HUES6 (cell line): ENCODE measurements around the gene CASD1.
A peak's percentile ranks its signal among the peaks of the same experiment; 100 is the strongest.

Experiments
- H3K27ac ChIP-seq: 2 replicates; pipeline ENCODE4 v1.7.0; 2013; ENCODE audit warnings: low read depth, mild to moderate bottlenecking, low read length, inconsistent platforms
- H3K27me3 ChIP-seq: 2 replicates; pipeline ENCODE4 v1.6.1; 2013; ENCODE audit warnings: low read length; ENCODE audit not compliant: control insufficient read depth, insufficient read depth
- H3K36me3 ChIP-seq: 2 replicates; pipeline ENCODE4 v1.6.1; 2013; ENCODE audit warnings: low read length; ENCODE audit not compliant: control insufficient read depth, insufficient read depth
- H3K4me1 ChIP-seq: 2 replicates; pipeline ENCODE4 v1.6.1; 2013; ENCODE audit warnings: low read length; ENCODE audit not compliant: control insufficient read depth, insufficient read depth
- H3K4me3 ChIP-seq: 2 replicates; pipeline ENCODE4 v1.5.1; 2013; ENCODE audit warnings: low read depth, low read length
- H3K9ac ChIP-seq: one replicate; pipeline ENCODE4 v1.6.1; 2013; ENCODE audit warnings: mild to moderate bottlenecking, low read length
- H3K9me3 ChIP-seq: 2 replicates; pipeline ENCODE4 v1.6.1; 2013; ENCODE audit warnings: low read depth, low read length; ENCODE audit not compliant: control insufficient read depth, insufficient read depth

The CASD1 gene

DNA sequence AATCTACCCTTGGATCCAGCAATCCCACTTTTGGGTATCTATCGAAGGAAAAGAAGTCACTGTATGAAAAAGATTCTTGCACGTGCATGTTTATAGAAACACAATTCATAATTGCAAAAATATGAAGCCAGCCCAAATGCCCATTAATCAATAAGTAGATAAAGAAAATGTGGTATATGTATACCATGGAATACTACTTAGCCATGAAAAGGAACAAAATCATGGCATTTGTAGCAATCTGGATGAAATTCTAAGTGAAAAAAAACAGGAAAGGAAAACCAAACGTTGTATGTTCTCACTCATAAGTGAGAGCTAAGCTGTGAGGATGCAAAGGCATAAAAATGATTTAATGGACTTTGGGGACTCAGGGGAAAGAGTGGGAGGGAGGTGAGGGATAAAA, 18.2 kb upstream of the CASD1 start:
- no peaks in the 10 kb centered on the region for H3K27me3 ChIP-seq
- no peak overlapping the region for H3K4me3 ChIP-seq
- no peak overlapping the region for H3K9ac ChIP-seq
- H3K9me3 ChIP-seq = no peaks in the 10 kb centered on the region
- no peaks in the 10 kb centered on the region for H3K36me3 ChIP-seq
- H3K4me1 ChIP-seq = no peaks in the 10 kb centered on the region
- no peak overlapping the region for H3K27ac ChIP-seq

DNA sequence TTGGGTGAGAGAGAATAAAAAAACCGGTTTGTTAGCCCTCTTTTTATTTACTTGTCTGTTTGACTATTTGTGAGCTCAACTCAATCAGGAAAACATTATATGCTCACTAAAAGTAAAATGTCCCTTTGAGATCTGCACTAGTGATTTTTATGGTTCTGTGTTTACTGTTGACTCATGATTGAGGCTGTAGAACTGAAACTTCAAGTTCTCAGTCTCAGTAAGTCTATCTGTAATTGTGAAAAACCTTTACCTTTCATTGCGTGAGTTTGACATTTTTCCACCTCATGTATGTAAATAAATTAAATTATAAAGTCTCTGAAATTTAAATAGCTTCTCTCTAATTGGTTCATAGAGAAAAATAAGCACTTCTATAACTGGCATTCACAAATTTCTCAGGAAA, 17.0 kb upstream of the CASD1 start:
- H3K9ac ChIP-seq = no peak overlapping the region
- no peak overlapping the region for H3K4me3 ChIP-seq
- H3K4me1 ChIP-seq = no peaks in the 10 kb centered on the region
- H3K36me3 ChIP-seq = no peaks in the 10 kb centered on the region
- 0 out of 2 replicates have a peak, but pooled peaks cover 3% of the 10 kb centered on the region for H3K9me3 ChIP-seq
- H3K27me3 ChIP-seq = no peaks in the 10 kb centered on the region
- no peak overlapping the region for H3K27ac ChIP-seq

DNA sequence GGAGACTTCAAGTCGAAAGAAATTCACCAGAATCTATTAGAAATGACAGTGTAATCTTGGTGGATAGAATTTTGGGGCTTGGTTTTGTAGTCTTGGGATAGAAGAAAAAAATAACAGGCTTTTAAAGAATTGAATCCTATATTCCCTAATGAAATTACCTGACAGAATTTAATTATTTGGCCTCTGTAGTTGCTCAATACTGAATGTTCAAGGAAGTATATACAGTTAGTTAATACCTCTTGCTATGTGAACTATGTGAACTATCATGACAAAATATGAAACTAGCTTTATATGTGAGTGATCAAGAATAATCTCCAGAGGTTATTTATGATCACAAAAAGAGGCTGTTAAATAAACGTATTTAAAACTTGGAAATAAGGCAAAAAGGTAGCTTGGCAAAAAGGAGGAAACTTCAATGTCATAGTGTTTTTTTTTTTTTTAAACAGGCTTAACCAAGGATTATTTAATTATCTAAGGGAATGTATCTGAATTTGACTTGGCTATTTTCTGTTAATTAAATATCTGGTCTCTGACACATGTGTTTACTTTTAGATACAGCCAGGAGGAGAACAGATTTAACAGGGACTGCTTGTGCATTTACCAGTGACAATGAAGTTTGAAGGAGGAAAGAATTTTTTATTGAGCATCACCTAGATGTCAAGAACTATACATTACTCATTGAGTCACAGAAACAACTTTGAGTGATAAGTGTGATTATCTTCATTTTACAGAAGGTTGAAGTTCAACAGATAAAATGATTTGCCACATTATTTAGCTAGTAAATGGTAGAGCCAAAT, 11.5 kb upstream of the CASD1 start:
- H3K9ac ChIP-seq = no peak overlapping the region
- no peaks in the 10 kb centered on the region for H3K4me1 ChIP-seq
- H3K4me3 ChIP-seq = no peak overlapping the region
- no peaks in the 10 kb centered on the region for H3K27me3 ChIP-seq
- 0 out of 2 replicates have a peak, but pooled peaks cover 3% of the 10 kb centered on the region for H3K9me3 ChIP-seq
- H3K27ac ChIP-seq = no peak overlapping the region
- H3K36me3 ChIP-seq = no peaks in the 10 kb centered on the region

DNA sequence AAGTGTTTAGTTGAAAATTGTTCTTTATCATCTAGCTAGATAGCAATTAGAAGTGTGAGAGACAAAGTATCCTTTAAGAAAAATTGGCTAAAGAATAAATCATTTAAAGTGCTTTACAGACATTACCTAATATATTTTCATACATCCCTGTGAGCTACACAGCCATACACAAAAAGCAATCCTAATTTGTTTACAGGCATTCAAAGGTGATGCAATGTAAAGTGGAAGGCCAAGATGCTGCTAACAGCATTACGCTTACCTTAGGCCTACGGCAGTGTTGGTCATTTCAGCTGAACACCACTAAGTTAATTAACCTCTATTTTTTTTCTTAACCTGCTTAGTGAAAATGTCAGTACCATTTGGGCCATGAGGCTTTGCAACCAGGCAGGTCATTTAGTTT, 10.7 kb upstream of the CASD1 start:
- Histone ChIP-seq H3K9ac (no peak overlapping the region), H3K4me3 (no peak overlapping the region), H3K9me3 (0 out of 2 replicates have a peak, but pooled peaks cover 3% of the 10 kb centered on the region), H3K4me1 (no peaks in the 10 kb centered on the region), H3K27me3 (no peaks in the 10 kb centered on the region), H3K36me3 (no peaks in the 10 kb centered on the region), H3K27ac (no peak overlapping the region)

DNA sequence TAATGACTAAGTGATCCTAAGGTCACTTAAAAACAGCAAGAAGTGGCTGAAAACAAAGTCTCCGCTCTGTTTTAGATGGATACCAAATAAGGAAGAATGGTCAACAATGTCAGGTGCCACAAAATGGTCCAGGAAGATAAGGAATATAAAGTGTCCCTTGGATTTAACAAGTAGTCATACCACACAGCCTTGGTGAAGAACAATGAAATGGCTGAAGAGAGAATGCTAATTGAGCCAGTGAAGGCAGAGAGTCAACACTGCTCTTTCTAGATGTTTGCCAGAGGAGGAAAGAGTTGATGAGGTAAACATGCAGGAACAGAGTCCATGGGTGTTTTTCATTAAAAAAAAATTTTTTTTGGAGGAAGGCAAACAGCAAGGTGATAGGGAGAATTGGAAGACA, 2.1 kb upstream of the CASD1 start:
- Histone ChIP-seq H3K36me3 (no peaks in the 10 kb centered on the region), H3K27ac (no peak overlapping the region), H3K27me3 (no peaks in the 10 kb centered on the region), H3K4me3 (no peak overlapping the region), H3K9me3 (no peaks in the 10 kb centered on the region), H3K9ac (no peak overlapping the region), H3K4me1 (peaks cover 20% of the 10 kb centered on the region)

DNA sequence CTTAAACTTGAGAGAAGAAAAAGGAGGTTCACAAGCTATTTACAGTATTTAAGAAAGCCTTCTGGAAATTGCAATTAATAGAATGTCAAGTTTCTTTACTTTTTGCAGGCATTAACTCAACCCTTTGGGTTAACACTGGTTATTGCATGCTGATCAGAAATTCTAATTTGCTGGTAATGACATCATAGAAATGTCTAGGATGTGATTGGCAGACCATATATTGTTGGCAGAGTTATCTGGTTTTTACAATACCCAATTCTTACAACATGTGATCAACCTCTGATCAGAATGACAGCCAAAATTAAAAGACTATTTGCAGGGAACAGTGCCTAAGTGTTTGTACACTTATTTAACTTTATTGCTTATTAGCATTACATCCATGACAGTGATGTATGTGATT, 1.6 kb upstream of the CASD1 start:
- Histone ChIP-seq H3K36me3 (no peaks in the 10 kb centered on the region), H3K9me3 (no peaks in the 10 kb centered on the region), H3K9ac (no peak overlapping the region), H3K27me3 (no peaks in the 10 kb centered on the region), H3K4me1 (peaks cover 20% of the 10 kb centered on the region), H3K4me3 (no peak overlapping the region), H3K27ac (no peak overlapping the region)

DNA sequence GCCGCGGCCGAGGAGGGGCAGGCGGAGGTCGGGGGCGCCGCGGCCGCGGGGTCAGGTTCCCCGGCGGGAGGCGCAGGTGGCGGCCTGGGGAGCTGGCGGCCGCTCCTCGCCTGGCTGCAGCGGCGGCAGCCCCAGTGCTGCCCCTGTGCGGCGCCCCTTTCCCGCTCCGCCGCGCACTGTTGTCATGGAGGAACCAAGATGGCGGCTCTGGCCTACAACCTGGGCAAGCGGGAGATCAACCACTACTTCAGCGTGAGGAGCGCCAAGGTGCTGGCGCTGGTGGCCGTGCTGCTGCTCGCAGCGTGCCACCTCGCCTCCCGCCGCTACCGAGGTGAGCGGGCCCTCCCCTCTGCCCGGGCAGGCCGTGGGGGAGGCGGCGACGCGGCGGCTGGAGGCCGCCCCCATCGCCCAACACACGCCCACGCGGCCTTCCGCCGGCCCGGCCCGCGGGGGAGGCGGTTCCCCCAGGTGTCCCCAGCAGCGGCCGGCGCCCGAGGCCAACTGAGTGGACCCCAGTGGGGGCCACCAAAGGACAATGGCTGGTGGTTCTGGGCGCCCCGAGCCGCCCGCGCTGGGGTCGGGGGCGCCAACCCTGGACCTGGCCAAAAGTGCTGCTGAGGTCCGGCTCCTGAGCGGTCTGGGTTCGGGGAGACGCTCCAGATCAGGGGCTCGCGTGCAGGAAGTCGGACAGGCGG, 425 bp downstream of the CASD1 start:
- Histone ChIP-seq H3K36me3 (no peaks in the 10 kb centered on the region), H3K4me1 (peaks cover 37% of the 10 kb centered on the region), H3K27ac (peak overlapping the region; percentile 97), H3K27me3 (no peaks in the 10 kb centered on the region), H3K9me3 (no peaks in the 10 kb centered on the region), H3K4me3 (peak overlapping the region; percentile 99), H3K9ac (peak overlapping the region; percentile 99)

DNA sequence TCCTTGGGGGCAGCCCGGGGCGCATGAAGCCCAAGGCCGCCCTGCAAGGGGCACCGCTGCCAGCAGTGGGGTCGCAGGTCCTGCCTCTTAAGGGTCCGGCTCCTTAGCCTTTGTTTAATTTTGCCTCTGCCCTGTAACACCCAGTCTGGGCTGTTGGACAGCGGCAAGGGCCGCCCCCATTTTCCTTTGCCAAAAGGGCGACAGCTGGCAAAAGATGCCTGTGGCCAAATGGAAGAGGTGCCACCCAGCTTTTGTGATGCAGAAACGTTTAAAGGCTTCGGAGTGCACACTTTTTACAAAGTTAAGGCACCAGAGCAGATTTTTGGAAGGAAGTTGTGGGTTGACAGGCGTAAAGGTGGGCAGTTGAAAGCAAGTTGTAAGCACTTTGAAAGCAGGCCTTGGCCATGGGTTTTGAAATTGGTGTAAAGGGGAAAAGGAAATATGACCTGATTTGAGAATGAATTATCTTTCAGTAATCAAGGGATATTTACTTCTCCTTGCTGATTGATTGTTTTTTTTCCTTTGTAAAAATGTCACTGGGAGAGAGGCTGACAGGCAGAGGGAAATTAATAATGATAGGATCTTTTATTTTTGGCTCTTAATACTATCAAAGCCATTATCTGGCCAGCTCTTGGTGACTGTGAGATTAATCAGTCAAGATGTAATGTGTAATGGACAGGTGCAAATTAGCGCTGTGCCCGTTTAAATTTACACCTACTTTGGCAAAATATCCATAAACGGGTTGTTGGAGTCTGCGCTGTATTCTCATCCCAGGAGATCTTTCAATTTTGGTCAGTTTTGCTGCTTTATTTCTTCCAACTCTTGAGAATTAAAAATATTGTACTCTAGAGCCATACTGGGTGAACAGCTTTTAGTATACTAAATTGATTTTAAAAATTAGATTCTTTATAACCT, 1.2 kb downstream of the CASD1 start:
- Histone ChIP-seq H3K27ac (peak overlapping the region; percentile 97), H3K4me3 (peak overlapping the region; percentile 99), H3K9me3 (no peaks in the 10 kb centered on the region), H3K27me3 (no peaks in the 10 kb centered on the region), H3K9ac (peak overlapping the region; percentile 99), H3K4me1 (peaks cover 45% of the 10 kb centered on the region), H3K36me3 (no peaks in the 10 kb centered on the region)

DNA sequence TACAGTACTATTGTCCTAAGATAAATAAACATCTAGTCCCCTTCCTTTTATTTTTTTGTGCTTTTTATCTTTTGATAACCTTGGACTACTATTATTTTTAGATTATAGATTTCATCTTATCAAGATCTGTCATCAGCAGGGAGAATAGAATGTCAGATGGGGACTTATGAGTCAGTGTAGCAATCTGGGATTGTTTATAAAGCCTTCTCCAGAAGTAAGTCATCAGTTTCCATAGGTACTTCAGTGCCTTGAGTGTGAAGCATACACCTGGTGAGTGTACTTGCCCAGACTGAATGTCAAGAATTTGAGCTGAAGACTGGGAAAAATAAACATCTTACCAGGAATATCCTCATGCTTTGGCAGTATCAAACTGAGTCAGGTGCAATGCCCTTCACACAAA, 2.1 kb downstream of the CASD1 start:
- Histone ChIP-seq H3K36me3 (no peaks in the 10 kb centered on the region), H3K9ac (no peak overlapping the region), H3K27me3 (no peaks in the 10 kb centered on the region), H3K9me3 (no peaks in the 10 kb centered on the region), H3K4me3 (peak overlapping the region; percentile 13; the same call in 1 of the 2 replicates), H3K27ac (no peak overlapping the region), H3K4me1 (peaks cover 49% of the 10 kb centered on the region)

DNA sequence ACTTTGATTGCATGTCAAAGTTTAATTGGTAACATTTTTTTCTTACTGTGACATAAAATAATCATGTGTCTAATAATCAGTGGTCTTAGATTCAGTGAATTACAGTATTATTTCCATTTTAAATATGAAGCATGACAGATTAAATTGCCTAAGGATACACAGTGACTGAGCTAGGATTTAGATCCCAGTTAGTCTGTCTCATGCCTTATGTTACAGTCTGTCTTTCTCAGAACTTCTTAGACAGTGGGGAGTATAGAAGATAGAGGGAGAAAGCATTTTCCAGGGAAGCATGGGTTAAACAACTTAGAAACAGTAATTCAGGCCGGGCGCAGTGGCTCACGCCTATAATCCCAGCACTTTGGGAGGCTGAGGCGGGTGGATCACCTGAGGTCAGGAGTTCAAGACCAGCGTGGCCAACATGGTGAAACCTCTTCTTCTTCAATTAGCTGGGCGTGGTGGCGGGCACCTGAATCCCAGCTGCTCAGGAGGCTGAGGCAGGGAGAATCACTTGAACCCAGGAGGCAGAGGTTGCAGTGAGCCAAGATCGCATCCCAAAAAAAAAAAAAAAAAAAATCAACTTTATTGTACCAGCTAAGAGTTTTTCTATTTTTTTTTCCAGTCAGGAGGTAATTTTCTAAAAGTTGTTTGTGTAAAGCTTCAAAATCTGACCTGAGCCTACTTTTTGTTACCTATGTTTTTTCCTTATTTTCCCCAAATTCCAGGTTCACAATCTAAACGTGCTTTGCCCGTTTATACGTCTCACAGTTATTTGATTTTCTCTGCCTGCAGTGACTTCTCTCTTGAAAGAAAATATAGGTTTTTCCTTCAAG, 3.3 kb downstream of the CASD1 start:
- Histone ChIP-seq H3K9me3 (no peaks in the 10 kb centered on the region), H3K27ac (no peak overlapping the region), H3K4me3 (no peak overlapping the region), H3K4me1 (peaks cover 49% of the 10 kb centered on the region), H3K36me3 (no peaks in the 10 kb centered on the region), H3K9ac (no peak overlapping the region), H3K27me3 (no peaks in the 10 kb centered on the region)
